Rectal smooth muscle tissue (tissue), 1 donor: ENCODE results near the gene MAP1LC3C.

Source experiments
- H3K27ac ChIP-seq: one replicate; pipeline ENCODE4 v1.7.0; 2013; ENCODE audit warnings: low read depth, low read length, inconsistent platforms
- H3K27me3 ChIP-seq: one replicate; pipeline ENCODE4 v1.7.0; 2013; ENCODE audit warnings: low read length; ENCODE audit not compliant: control insufficient read depth, insufficient read depth
- H3K36me3 ChIP-seq: one replicate; pipeline ENCODE4 v1.7.0; 2013; ENCODE audit warnings: low read length; ENCODE audit not compliant: control insufficient read depth, insufficient read depth
- H3K4me1 ChIP-seq: one replicate; pipeline ENCODE4 v1.7.0; 2013; ENCODE audit warnings: low read length; ENCODE audit not compliant: control insufficient read depth, insufficient read depth
- H3K4me3 ChIP-seq: one replicate; pipeline ENCODE4 v1.7.0; 2013; ENCODE audit warnings: low read length
- H3K9ac ChIP-seq: one replicate; pipeline ENCODE4 v1.7.0; 2013; ENCODE audit warnings: low read length

The MAP1LC3C gene

DNA sequence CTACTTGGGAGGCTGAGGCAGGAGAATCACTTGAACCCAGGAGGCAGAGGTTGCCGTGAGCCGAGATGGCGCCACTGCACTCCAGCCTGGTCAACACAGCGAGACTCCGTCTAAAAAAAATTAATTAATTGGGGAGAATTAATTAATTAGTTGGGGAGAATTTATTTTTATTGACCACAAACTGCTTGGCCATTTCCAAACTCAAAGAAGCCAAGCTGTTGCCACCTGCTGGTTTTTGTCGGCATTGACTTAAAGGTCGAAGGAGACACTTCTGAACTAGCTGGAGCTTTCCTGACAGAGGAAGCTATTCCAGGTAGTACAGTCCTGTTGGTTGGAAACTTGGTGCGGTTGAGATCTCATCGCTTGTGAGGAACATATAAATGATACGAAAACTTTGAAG is 13.1 kb downstream of the MAP1LC3C start:
- Histone ChIP-seq H3K4me1 (no peaks in the 10 kb centered on the region), H3K27me3 (no peaks in the 10 kb centered on the region), H3K9ac (no peak overlapping the region), H3K4me3 (no peak overlapping the region), H3K27ac (no peak overlapping the region), H3K36me3 (no peaks in the 10 kb centered on the region)

DNA sequence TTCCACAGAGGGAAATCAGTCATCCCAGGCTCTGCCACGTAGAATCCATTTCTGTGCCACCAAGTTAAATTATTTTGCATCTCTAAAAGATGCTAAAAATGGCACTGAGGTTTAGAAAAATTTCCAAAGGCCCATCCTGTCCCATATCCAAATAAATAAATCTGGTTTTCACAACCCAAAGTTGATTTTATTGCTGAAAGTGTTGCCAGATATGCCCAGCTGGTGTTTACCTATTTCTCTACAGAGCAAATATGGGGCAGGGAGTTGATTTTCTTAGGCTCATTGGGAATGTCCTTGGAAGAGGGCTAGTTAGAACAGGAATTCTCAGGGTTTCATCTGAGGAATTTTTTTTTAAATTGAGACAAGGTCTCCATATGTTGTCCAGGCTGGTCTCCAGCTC is 19.0 kb downstream of the MAP1LC3C start:
- H3K9ac ChIP-seq: no peak overlapping the region
- no peak overlapping the region for H3K4me3 ChIP-seq
- H3K4me1 ChIP-seq: no peaks in the 10 kb centered on the region
- H3K36me3 ChIP-seq: no peaks in the 10 kb centered on the region
- no peak overlapping the region for H3K27ac ChIP-seq
- no peaks in the 10 kb centered on the region for H3K27me3 ChIP-seq

DNA sequence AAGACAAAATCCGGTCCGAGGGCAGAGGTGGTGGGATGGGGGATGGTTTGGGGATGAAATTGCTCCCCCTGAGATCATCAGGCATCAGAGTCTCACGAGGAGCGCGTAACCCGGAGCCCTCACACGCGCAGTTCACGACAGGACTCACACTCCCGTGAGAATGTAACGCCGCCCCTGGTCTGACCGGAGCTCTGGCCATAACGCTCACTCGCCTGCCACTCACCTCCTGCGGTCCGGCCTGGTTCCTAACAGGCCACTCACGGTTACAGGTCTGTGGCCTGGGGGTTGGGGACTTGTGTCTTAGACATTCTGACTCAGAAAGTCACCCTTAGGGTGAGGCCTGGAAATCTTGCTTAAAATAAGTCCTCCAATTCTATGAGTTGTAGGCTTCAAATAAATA is 19.8 kb downstream of the MAP1LC3C start:
- Histone ChIP-seq H3K36me3 (no peaks in the 10 kb centered on the region), H3K4me3 (no peak overlapping the region)

DNA sequence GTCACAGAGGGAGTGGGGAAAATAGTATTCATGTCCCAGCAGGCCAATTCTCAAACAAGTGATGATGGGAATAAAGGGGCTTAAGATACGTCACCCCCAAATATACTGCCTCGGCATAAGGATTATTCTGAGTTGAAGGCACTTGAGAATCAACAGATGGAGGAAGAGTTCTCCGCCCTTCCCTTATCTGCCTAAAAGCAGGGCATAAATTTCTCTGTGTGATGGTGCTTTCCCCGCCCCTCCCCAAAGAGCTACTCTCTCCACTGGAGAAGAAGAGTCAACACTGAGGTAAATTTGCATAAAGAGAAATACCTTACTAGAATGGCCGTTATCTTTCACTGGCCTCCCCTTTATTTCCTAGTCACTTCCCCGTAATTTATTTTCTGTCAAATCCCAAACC is 22.7 kb downstream of the MAP1LC3C start:
- Histone ChIP-seq H3K27ac (no peak overlapping the region), H3K36me3 (no peaks in the 10 kb centered on the region), H3K27me3 (no peaks in the 10 kb centered on the region)

More for the DNA sequence above, 19.8 kb downstream of the MAP1LC3C start:
- Histone ChIP-seq H3K4me1 (no peaks in the 10 kb centered on the region), H3K27me3 (no peaks in the 10 kb centered on the region), H3K9ac (no peak overlapping the region), H3K27ac (no peak overlapping the region)

GRCh38 chr1:241972703-241973369 is 26.1 kb downstream of the MAP1LC3C start:
- H3K4me3 ChIP-seq: no peak overlapping the region
- H3K4me1 ChIP-seq: no peaks in the 10 kb centered on the region
- no peaks in the 10 kb centered on the region for H3K27me3 ChIP-seq
- H3K36me3 ChIP-seq: no peaks in the 10 kb centered on the region
- H3K27ac ChIP-seq: no peak overlapping the region
- no peak overlapping the region for H3K9ac ChIP-seq

More for the DNA sequence above, 22.7 kb downstream of the MAP1LC3C start:
- Histone ChIP-seq H3K9ac (no peak overlapping the region), H3K4me1 (no peaks in the 10 kb centered on the region), H3K4me3 (no peak overlapping the region)

GRCh38 chr1:241968611-241969010 is 30.3 kb downstream of the MAP1LC3C start:
- Histone ChIP-seq H3K36me3 (no peaks in the 10 kb centered on the region), H3K4me3 (no peak overlapping the region), H3K27me3 (no peaks in the 10 kb centered on the region), H3K4me1 (no peaks in the 10 kb centered on the region), H3K9ac (no peak overlapping the region), H3K27ac (no peak overlapping the region)

DNA sequence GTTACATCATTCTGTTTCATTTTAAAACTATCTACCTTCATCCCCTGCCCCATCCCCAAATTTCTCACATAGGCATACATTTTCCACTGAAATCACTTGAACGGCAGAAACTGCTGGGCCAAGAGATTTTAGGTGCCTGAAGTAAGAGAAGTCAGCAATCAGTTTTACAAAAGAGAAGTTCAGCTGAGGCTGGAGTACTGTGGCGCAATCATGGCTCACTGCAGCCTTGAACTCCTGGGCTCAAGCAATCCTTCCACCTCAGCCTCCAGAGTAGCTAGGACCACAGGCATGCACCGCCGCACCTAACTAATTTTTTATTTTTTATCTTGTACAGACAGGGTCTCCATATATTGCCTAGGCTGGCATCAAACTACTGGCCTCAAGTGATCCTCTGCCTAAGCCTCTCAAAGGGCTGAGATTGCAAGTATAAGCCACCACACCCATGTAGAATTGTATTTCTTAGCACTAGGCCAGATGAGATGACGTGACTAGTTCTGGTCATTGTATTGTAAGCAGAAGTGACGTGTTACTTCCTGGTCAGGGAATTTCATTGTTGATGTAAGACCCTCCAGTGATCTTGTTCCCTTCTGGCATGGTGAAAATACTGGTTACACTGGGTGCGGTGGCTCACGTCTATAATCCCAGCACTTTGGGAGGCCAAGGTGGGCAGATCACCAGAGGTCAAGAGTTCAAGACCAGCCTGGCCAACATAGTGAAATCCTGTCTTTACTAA is 34.2 kb downstream of the MAP1LC3C start:
- H3K27ac ChIP-seq: no peak overlapping the region
- no peaks in the 10 kb centered on the region for H3K36me3 ChIP-seq
- H3K4me1 ChIP-seq: no peaks in the 10 kb centered on the region
- no peaks in the 10 kb centered on the region for H3K27me3 ChIP-seq
- H3K9ac ChIP-seq: no peak overlapping the region
- no peak overlapping the region for H3K4me3 ChIP-seq

GRCh38 chr1:241963722-241964121 is 35.2 kb downstream of the MAP1LC3C start:
- Histone ChIP-seq H3K9ac (no peak overlapping the region), H3K36me3 (no peaks in the 10 kb centered on the region), H3K27me3 (no peaks in the 10 kb centered on the region), H3K4me3 (no peak overlapping the region), H3K27ac (no peak overlapping the region), H3K4me1 (no peaks in the 10 kb centered on the region)

- H3K36me3 ChIP-seq: no peaks in the 10 kb centered on the region
- no peaks in the 10 kb centered on the region for H3K27me3 ChIP-seq
- no peak overlapping the region for H3K9ac ChIP-seq
- no peak overlapping the region for H3K27ac ChIP-seq
- H3K4me3 ChIP-seq: no peak overlapping the region
- H3K4me1 ChIP-seq: no peaks in the 10 kb centered on the region
Measured at GRCh38 chr1:241962153-241962552, 36.7 kb downstream of the MAP1LC3C start.

DNA sequence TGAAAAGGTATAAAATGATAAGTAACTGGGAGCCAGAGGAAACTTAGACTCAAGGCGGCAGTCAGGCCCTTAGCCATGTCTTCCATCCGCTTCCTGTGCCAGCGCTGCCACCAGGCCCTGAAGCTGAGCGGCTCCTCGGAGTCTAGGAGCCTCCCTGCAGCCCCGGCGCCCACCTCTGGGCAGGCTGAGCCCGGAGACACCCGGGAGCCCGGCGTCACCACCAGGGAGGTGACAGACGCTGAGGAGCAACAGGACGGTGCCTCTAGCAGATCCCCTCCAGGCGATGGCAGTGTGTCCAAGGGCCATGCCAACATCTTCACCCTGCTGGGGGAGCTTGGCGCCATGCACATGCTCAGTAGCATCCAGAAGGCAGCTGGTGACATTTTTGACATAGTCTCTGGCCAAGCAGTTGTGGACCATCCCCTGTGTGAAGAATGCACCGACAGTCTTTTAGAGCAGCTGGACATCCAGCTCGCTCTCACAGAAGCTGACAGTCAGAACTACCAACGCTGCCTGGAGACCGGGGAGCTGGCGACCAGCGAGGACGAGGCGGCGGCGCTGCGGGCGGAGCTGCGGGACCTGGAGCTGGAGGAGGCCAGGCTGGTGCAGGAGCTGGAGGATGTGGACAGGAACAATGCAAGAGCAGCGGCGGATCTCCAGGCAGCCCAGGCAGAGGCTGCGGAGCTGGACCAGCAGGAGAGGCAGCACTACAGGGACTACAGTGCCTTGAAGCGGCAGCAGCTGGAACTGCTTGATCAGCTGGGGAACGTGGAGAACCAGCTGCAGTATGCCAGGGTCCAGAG is 41.0 kb downstream of the MAP1LC3C start, which contains the start of gene BECN2:
BECN2 (plus strand) TSS at position 76 of the 803 bp plus-strand sequence; CDS start at position 76, 0 bp downstream.
- H3K4me3 ChIP-seq: no peak within 1 kb of the TSS
- no peak within 1 kb of the TSS for H3K9ac ChIP-seq
- no peaks in the 10 kb centered on the region for H3K27me3 ChIP-seq
- H3K27ac ChIP-seq: no peak within 1 kb of the TSS
- H3K4me1 ChIP-seq: no peaks in the 10 kb centered on the region
- H3K36me3 ChIP-seq: no peaks in the 10 kb centered on the region

DNA sequence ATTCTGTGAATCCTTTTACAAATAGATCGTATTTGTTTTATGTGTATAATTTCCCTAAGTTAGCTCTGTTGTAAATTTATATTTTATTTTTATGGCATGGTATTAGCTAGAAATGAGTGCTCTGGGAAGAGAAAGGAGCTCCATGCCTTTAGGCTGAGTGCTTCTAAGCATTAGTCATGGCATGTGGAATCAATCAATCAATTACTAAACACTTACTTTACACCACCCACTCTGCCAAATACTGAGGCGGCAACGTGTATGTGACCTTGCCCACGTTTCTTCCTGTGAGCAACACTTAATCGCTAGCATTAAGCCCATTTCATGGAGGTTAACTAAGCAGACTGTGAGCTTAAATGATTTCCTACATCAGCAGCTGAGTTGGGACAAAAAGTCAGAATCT is 48.5 kb downstream of the MAP1LC3C start:
- H3K27ac ChIP-seq: no peak overlapping the region

GRCh38 chr1:241947354-241947753 is 51.5 kb downstream of the MAP1LC3C start:
- Histone ChIP-seq H3K36me3 (no peaks in the 10 kb centered on the region), H3K27me3 (no peaks in the 10 kb centered on the region), H3K27ac (no peak overlapping the region), H3K4me1 (no peaks in the 10 kb centered on the region), H3K9ac (no peak overlapping the region), H3K4me3 (no peak overlapping the region)

More for the DNA sequence above, 48.5 kb downstream of the MAP1LC3C start:
- H3K4me1 ChIP-seq: no peaks in the 10 kb centered on the region
- H3K27me3 ChIP-seq: no peaks in the 10 kb centered on the region
- H3K9ac ChIP-seq: no peak overlapping the region
- no peak overlapping the region for H3K4me3 ChIP-seq
- no peaks in the 10 kb centered on the region for H3K36me3 ChIP-seq
